ENCODE measurements around the gene TUBB6. TPM values are rescaled to one million over a fixed set of nuclear protein-coding genes. Genes with fewer than 3 reads are reported as not detected.

The TUBB6 gene
- total and polyA plus RNA-seq, 3 donors from 2014 or later: 47.0 to 84.5 (median 65.1) TPM

DNA sequence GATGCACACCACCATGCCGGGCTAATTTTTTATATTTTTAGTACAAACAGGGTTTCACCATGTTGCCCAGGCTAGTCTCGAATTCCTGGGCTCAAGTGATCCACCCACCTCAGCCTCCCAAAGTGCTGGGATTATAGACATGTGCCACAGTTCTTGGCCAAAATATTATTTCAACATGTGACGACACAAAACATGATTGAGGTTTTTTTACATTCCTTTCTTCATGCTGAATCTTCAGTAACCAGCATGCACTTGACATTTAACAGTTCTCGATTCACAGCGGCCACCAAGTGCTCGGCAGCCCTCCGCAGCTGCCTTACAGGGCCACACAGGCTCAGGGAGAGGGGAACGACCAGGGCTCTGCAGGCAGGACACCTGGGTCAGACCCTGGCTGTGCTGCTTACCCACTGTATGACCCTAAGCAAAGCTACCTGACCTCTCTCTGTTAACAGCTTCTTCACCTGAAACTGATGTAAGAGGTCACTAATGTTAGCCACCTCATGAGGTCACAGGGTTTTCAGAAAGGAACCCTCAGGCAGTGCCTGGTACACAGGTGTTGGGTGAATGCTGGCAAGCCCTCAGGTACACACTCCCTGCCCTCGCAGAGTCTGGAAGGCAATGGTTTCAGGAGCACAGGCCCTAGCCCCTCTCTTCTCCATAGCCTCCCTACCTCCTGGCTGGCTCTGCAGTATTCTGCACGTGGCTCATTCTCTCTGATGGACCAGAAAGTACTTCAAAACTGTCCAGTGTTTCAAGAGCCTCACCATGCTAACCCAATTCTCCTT lies 25.7 kb downstream of the TUBB6 start:
- TF ChIP-seq, protein P1, sequence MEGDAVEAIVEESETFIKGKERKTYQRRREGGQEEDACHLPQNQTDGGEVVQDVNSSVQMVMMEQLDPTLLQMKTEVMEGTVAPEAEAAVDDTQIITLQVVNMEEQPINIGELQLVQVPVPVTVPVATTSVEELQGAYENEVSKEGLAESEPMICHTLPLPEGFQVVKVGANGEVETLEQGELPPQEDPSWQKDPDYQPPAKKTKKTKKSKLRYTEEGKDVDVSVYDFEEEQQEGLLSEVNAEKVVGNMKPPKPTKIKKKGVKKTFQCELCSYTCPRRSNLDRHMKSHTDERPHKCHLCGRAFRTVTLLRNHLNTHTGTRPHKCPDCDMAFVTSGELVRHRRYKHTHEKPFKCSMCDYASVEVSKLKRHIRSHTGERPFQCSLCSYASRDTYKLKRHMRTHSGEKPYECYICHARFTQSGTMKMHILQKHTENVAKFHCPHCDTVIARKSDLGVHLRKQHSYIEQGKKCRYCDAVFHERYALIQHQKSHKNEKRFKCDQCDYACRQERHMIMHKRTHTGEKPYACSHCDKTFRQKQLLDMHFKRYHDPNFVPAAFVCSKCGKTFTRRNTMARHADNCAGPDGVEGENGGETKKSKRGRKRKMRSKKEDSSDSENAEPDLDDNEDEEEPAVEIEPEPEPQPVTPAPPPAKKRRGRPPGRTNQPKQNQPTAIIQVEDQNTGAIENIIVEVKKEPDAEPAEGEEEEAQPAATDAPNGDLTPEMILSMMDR (IDR thresholded peaks at IDR 0.05): no peak
- no peak for TF ChIP-seq POLR2A (IDR thresholded peaks at IDR 0.05)
- H3K4me1 ChIP-seq: peaks cover 3% of the 10 kb centered on the region
- no peak overlapping the region for H3K27ac ChIP-seq
- no peaks in the 10 kb centered on the region for H3K27me3 ChIP-seq
- DNase-seq: no peak
- intact Hi-C loops (cut with DNase I; ENCODE audit: low total_unique reads): no loop called here
- H3K36me3 ChIP-seq (ENCODE audit: low read depth, missing control alignments): no peaks in the 10 kb centered on the region
- H3K4me3 ChIP-seq: no peak overlapping the region
- H3K9me3 ChIP-seq: no peaks in the 10 kb centered on the region
- WGBS, 2 donors: 89 to 94% methylated on average over 7 to 10 of the region's 10 CpGs

DNA sequence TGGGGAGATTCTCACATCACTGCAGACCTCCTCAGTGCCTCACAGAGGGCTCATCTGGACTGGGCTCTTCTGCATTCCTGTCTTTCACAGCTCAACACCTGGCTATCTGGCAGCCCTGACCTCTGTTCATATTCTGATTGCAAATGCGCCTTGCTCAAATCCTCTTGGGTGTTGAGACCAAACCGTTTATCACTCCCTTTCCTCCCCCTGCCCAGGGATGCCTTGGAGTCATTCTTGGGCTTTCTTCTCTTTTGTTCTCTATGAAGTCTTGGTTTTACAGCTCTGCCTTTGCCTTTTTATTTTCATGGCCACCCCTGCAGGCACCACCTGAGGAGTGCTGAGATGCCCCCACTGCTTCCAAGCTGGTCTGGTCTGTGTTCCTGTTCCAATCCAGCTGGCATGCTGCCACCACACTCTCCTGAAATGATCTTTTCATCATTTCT lies 26.3 kb downstream of the TUBB6 start:
- DNase-seq: no peak

DNA sequence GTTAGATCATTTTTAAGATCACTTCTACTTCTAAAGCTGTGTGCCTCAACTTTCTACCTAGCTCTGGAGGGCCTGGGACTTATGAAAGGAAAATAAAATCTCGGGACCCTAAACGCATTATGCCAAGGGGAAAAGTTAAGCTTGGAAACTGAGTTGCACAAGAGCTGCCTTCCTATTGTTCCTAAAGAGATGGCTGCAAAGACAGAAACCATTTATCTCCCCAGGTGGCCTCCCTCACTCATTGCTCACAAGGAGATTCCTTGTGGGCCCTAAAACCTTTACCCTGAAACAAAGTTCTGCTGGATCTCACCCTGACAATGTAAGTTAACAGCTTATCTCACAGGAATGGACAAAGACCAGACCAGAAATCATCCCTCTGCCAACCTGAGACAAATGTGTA lies 26.8 kb downstream of the TUBB6 start:
- H3K9me3 ChIP-seq: no peaks in the 10 kb centered on the region
- H3K4me1 ChIP-seq: peaks cover 3% of the 10 kb centered on the region
- intact Hi-C loops (cut with DNase I; ENCODE audit: low total_unique reads): no loop called here
- no peak for DNase-seq
- H3K27ac ChIP-seq: no peak overlapping the region
- no peak for TF ChIP-seq POLR2A (IDR thresholded peaks at IDR 0.05)
- TF ChIP-seq, protein P1 (IDR thresholded peaks at IDR 0.05): no peak
- no peaks in the 10 kb centered on the region for H3K36me3 ChIP-seq (ENCODE audit: low read depth, missing control alignments)
- no peak overlapping the region for H3K4me3 ChIP-seq
- WGBS, 2 donors: 71 to 88% methylated on average over 2 of the region's 2 CpGs
- no peaks in the 10 kb centered on the region for H3K27me3 ChIP-seq

More for the DNA sequence above, 26.3 kb downstream of the TUBB6 start:
- TF ChIP-seq, protein P1 (IDR thresholded peaks at IDR 0.05): no peak
- no peak for TF ChIP-seq POLR2A (IDR thresholded peaks at IDR 0.05)
- H3K4me1 ChIP-seq: peaks cover 3% of the 10 kb centered on the region
- no peaks in the 10 kb centered on the region for H3K36me3 ChIP-seq (ENCODE audit: low read depth, missing control alignments)
- 58 to 64% methylated on average over 2 of the region's 2 CpGs for WGBS, 2 donors
- H3K27ac ChIP-seq: no peak overlapping the region
- H3K4me3 ChIP-seq: no peak overlapping the region
- H3K27me3 ChIP-seq: no peaks in the 10 kb centered on the region
- H3K9me3 ChIP-seq: no peaks in the 10 kb centered on the region
- intact Hi-C loops (cut with DNase I; ENCODE audit: low total_unique reads): no loop called here

DNA sequence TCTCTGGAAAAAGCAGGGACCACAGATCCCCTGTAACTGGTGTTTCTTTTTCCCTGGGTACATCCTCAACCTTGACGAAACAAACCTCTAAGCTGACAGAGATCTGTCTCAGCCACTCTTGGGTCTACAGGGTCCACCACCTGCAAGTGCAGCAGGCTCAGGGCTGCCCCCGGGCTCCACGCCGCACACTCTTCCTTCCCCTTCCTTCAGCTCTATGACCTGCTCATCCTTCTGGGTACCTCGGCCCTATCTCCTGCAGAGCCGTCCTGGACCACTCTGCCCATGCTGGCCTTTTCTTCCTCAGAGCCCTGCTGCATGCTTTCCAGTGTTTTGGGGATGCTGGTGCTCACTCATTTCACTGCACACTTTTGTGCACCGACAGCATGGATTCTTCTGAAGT lies 27.5 kb downstream of the TUBB6 start:
- H3K4me3 ChIP-seq: no peak overlapping the region
- TF ChIP-seq, protein P1 (IDR thresholded peaks at IDR 0.05): no peak
- TF ChIP-seq POLR2A (IDR thresholded peaks at IDR 0.05): no peak
- WGBS, 2 donors: 78 to 80% methylated on average over 7 of the region's 7 CpGs
- H3K27me3 ChIP-seq: no peaks in the 10 kb centered on the region
- H3K27ac ChIP-seq: no peak overlapping the region
- H3K36me3 ChIP-seq (ENCODE audit: low read depth, missing control alignments): no peaks in the 10 kb centered on the region
- no peaks in the 10 kb centered on the region for H3K9me3 ChIP-seq
- DNase-seq: no peak
- intact Hi-C loops (cut with DNase I; ENCODE audit: low total_unique reads): no loop called here
- peaks cover 3% of the 10 kb centered on the region for H3K4me1 ChIP-seq

DNA sequence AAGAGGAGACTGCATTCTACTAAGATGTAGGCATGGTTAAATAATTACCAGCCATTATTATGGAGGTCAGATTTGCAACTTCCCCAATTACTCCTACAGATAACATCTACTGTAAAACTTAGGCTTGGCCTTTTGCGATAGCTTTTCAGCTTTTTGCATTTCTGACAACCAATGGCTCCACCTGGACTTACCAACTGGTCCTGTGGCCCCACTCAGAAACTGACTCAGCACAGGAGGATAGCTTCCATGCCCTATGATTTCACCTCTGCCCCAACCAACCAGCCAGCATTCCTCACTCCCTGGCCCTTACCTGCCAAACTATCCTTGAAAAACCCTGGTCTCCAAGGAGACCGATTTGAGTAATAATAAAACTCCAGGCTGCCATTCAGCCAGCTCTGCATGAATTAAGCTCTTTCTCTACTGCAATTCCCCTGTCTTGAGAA lies 28.2 kb downstream of the TUBB6 start:
- Histone ChIP-seq H3K4me1 (peaks cover 3% of the 10 kb centered on the region), H3K27me3 (no peaks in the 10 kb centered on the region), H3K27ac (no peak overlapping the region), H3K4me3 (no peak overlapping the region), H3K36me3 (ENCODE audit: low read depth, missing control alignments) (no peaks in the 10 kb centered on the region), H3K9me3 (no peaks in the 10 kb centered on the region)
- no peak for DNase-seq
- TF ChIP-seq POLR2A (IDR thresholded peaks at IDR 0.05): no peak
- TF ChIP-seq, protein P1 (IDR thresholded peaks at IDR 0.05): no peak
- 69 to 76% methylated on average over 2 of the region's 2 CpGs for WGBS, 2 donors
- intact Hi-C loops (cut with DNase I; ENCODE audit: low total_unique reads): no loop called here
